Prostate gland (tissue), 2 donors: ENCODE measurements around the gene CSHL1. TPM values are rescaled to one million over a fixed set of nuclear protein-coding genes. Genes with fewer than 3 reads are reported as not detected.

Experiments
- DNase-seq: peaks from one replicate; pipeline ENCODE4 v3.0.0-alpha.2; 2019; ENCODE audit warnings: low spot score
- H3K27ac ChIP-seq, 2 donors: fragments of 200-600 bp; sonication (generic); 2 replicates each; pipeline ENCODE4 v1.5.1; 2017 to 2019
- H3K27me3 ChIP-seq: fragments of 200-600 bp; sonication (generic); replicated peaks from 2 replicates; pipeline ENCODE4 v1.5.1; 2019; ENCODE audit not compliant: insufficient read depth
- H3K36me3 ChIP-seq, 2 donors: fragments of 200-600 bp; sonication (generic); 1 replicate in 1 of 2; 2 replicates in 1 of 2; pipeline versions ENCODE4 v1.5.1 to v1.8.1; 2017 to 2019
- H3K4me1 ChIP-seq: fragments of 200-600 bp; sonication (generic); replicated peaks from 2 replicates; pipeline ENCODE4 v1.5.1; 2019
- H3K4me3 ChIP-seq, 2 donors: fragments of 200-600 bp; sonication (generic); 2 replicates each; pipeline ENCODE4 v1.5.1; 2017 to 2019
- H3K9me3 ChIP-seq: fragments of 200-600 bp; sonication (generic); 2 replicates; pipeline ENCODE4 v1.5.1; 2017
- CTCF ChIP-seq, 4 experiments: fragments of 200-600 bp in 2 of 4; fragments of 450-650 bp in 2 of 4; sonication (generic) in 2 of 4; IDR thresholded peaks; 1 replicate in 3 of 4; 2 replicates in 1 of 4; pipeline ENCODE4 v1.5.1; 2016 to 2019; ENCODE audit warnings: antibody characterized with exemption in 4 of 4, mild to moderate bottlenecking in 2 of 4, moderate library complexity in 2 of 4
- POLR2A ChIP-seq: fragments of 450-650 bp; IDR thresholded peaks from one replicate; pipeline ENCODE4 v1.6.1; 2016; ENCODE audit warnings: antibody characterized with exemption, mild to moderate bottlenecking
- POLR2AphosphoS5 ChIP-seq: sonication (generic); formaldehyde crosslinking; IDR thresholded peaks from one replicate; pipeline ENCODE4 v1.6.1; 2017; ENCODE audit warnings: antibody characterized with exemption
- WGBS: methylation state at CpG from one replicate; pipeline ENCODE4 v1.1.5; 2018; 5-methylcytosine and 5-hydroxymethylcytosine counted together
- intact Hi-C: fragments of 100-400 bp; cut with DNase I; formaldehyde crosslinking; loops from one replicate; pipeline ENCODE4 v1.14.2; 2022
- total RNA-seq, 2 donors: library from RNA; depleted of rRNA; stranded (reverse); fragments of >200 nt; gene quantifications; one replicate each; pipeline ENCODE4 v1.1.0, GENCODE V29; 2016

The CSHL1 gene
- total RNA-seq, 2 donors from 2014 or later, result 0.34 TPM; not detected in 1

GRCh38 chr17:63939884-63940283, 28.8 kb upstream of the CSHL1 start:
- no peaks in the 10 kb centered on the region for H3K27me3 ChIP-seq
- no peaks in the 10 kb centered on the region for H3K9me3 ChIP-seq
- no peak overlapping the region for H3K4me3 ChIP-seq
- TF ChIP-seq CTCF (IDR thresholded peaks at IDR 0.05) (no peak), POLR2A (no peak), POLR2AphosphoS5 (no peak)
- H3K36me3 ChIP-seq, result no peaks in the 10 kb centered on the region
- no peak overlapping the region for H3K27ac ChIP-seq
- H3K4me1 ChIP-seq, result no peaks in the 10 kb centered on the region
- WGBS, result 63% methylated on average over 6 of the region's 6 CpGs
- intact Hi-C loops, result no loop called here
- DNase-seq, result no peak

- no peak overlapping the region for H3K4me3 ChIP-seq
- no peaks in the 10 kb centered on the region for H3K36me3 ChIP-seq
- no peak overlapping the region for H3K27ac ChIP-seq
- H3K4me1 ChIP-seq, result no peaks in the 10 kb centered on the region
- DNase-seq, result no peak
- intact Hi-C loops, result no loop called here
- 93% methylated on average over 9 of the region's 9 CpGs for WGBS
- no peaks in the 10 kb centered on the region for H3K27me3 ChIP-seq
- no peaks in the 10 kb centered on the region for H3K9me3 ChIP-seq
- TF ChIP-seq POLR2A (no peak), CTCF (IDR thresholded peaks at IDR 0.05) (no peak), POLR2AphosphoS5 (no peak)
Observed at GRCh38 chr17:63939401-63939800, 28.3 kb upstream of the CSHL1 start.

- no peak for TF ChIP-seq POLR2A
- no peak for TF ChIP-seq CTCF (IDR thresholded peaks at IDR 0.05)
- TF ChIP-seq POLR2AphosphoS5, result no peak
- Histone ChIP-seq H3K4me3 (no peak overlapping the region), H3K27ac (no peak overlapping the region), H3K27me3 (no peaks in the 10 kb centered on the region), H3K36me3 (no peaks in the 10 kb centered on the region), H3K4me1 (no peaks in the 10 kb centered on the region), H3K9me3 (no peaks in the 10 kb centered on the region)
- intact Hi-C loops, result no loop called here
- 93% methylated on average over 4 of the region's 4 CpGs for WGBS
- no peak for DNase-seq
Observed at GRCh38 chr17:63937920-63938319, 26.9 kb upstream of the CSHL1 start.

GRCh38 chr17:63937319-63937718, 26.3 kb upstream of the CSHL1 start:
- intact Hi-C loops, result no loop called here

More at GRCh38 chr17:63937319-63937718, 26.3 kb upstream of the CSHL1 start:
- Histone ChIP-seq H3K9me3 (no peaks in the 10 kb centered on the region), H3K4me1 (no peaks in the 10 kb centered on the region), H3K27me3 (no peaks in the 10 kb centered on the region), H3K27ac (no peak overlapping the region), H3K36me3 (no peaks in the 10 kb centered on the region), H3K4me3 (no peak overlapping the region)
- 93% methylated on average over 6 of the region's 6 CpGs for WGBS
- TF ChIP-seq POLR2AphosphoS5 (no peak), POLR2A (no peak), CTCF (IDR thresholded peaks at IDR 0.05) (no peak)
- no peak for DNase-seq
